Fibroblast of skin of abdomen (primary cell): Measurements from ENCODE around the gene FAM153A. TPM values are rescaled to one million over a fixed set of nuclear protein-coding genes. Genes with fewer than 3 reads are reported as not detected.
"Not testable (repeated sequence)": the region's sequence is repeated elsewhere in the genome, so short reads cannot be mapped to it uniquely, and the experiment has no call there.

Source experiments
- DNase-seq: peaks from one replicate; pipeline ENCODE4 v3.0.0-alpha.2; 2013
- polyA plus RNA-seq, 2 experiments: library from polyadenylated mRNA; unstranded; fragments of 120-200 nt; gene quantifications; one replicate each; pipeline ENCODE4 v1.2.1, GENCODE V29; 2013; ENCODE audit not compliant: insufficient read length in 2 of 2

FAM153A gene
- not detected for polyA plus RNA-seq (2013, experiment 1 of 2; ENCODE audit: insufficient read length)
- not detected for polyA plus RNA-seq (2013, experiment 2 of 2; ENCODE audit: insufficient read length)

GRCh38 chr5:177782792-177783633 is at the start of gene FAM153A:
FAM153A (minus strand) TSS chr5:177782899.
- not testable (repeated sequence) for DNase-seq

- not testable (repeated sequence) for DNase-seq
These were observed 49.6 kb upstream of the FAM153A start for GRCh38 chr5:177832287-177832686.

GRCh38 chr5:177826073-177826472 is 43.4 kb upstream of the FAM153A start:
- not testable (repeated sequence) for DNase-seq

DNA sequence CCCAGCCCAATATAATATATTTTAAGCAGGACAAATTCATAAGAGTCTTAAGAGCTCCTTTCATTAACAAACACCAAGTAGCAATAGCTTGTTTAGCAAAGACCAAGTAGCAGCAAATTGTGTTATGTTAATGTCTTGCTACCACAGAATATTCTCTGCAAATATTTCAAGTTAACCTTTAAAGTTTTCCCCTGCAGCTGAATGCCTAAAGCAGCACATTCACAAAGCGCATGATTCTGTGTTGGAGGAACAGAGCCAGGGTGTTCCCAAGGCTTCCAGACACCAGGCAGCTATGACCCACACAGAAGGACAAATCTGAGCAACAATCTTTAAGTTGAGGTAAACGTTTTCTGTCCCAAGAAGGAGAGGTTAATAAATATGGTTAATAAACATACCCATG is 42.1 kb upstream of the FAM153A start:
- not testable (repeated sequence) for DNase-seq

GRCh38 chr5:177822489-177822888 is 39.8 kb upstream of the FAM153A start:
- DNase-seq: not testable (repeated sequence)

- not testable (repeated sequence) for DNase-seq
These were observed 37.0 kb upstream of the FAM153A start for GRCh38 chr5:177819664-177820063.

DNA sequence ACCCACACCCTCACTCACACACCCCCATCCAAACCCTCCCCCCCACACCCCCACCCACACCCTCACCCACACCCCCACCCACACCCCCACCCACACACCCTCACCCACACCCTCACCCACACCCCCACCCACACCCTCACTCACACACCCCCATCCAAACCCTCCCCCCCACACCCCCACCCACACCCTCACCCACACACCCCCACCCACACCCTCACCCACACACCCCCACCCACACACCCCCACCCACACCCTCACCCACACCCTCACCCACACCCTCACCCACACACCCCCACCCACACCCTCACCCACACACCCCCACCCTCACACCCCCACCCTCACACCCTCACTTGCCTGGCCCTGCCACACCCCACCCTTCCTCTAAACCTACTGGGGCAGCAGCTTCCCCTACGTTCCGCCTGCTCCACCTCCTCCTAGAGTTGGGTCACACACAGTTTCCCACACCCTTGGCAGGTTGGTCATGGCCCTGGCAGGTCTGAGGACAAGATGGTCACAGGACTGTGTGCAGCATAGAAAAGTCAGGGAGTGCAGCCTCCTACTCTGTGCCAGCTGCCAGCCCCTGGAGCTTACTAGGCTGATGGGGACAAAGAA is 30.2 kb upstream of the FAM153A start:
- not testable (repeated sequence) for DNase-seq

- DNase-seq: not testable (repeated sequence)
These were observed 29.6 kb upstream of the FAM153A start for GRCh38 chr5:177812160-177812743.

GRCh38 chr5:177809209-177809913 is 26.7 kb upstream of the FAM153A start:
- DNase-seq: not testable (repeated sequence)

DNA sequence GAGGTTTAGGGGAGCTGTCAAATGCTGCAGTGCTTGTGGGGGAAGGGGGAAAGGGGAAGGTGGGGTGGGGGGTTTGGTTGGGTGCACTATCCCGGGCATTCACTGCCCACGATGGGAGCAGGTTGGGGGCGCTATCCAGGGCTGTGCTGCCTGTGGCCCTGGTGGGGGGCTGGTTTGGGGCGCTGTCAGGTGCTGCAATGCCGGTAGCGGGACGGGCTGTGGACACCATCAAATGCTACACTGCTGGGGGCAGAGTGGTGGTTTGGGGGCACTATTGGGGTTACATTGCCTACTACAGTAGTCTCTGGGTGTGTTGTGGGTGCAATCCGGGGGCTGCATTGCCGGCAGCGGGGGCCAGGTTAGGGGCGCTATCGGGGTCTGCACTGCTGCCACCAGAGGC is 25.7 kb upstream of the FAM153A start:
- DNase-seq: not testable (repeated sequence)

DNA sequence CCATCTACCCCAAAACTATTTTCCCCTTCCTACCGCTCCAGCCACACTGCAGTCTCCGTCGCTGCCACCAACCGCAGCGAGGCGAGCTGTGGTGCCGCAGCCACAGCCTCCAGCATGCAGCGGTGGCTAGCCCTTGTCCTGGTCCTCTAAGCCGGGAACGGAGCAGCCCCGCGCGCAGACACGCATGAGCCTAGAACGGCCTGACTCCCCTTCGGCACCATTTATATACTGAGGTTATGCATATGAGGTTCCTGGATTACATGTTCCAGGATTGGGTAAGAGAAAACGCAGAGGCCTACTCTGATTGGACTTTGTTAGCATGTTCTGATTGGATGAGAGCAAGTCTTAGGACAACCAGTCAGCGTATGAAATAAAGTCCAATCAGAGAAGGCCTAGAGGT is 24.6 kb upstream of the FAM153A start:
- not testable (repeated sequence) for DNase-seq

DNA sequence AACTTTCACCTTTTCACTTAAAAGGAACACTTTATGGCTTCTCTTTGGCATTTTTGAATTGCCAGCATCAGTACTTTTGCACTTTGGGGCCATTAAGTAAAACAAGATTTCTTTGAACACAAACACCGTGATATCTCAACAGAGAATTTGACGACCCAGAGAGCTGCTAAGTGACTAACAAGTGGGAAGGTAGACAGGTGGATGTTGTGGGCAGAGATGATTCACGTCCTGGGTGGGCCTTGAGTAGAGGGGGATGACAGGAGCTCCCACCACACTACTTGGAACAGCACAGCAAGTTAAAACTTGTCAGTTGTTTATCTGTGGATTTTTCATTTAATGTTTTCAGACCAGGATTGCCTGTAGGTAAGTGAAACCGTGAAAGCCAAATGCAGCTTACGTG is 18.7 kb upstream of the FAM153A start:
- not testable (repeated sequence) for DNase-seq

- not testable (repeated sequence) for DNase-seq
These were observed 15.6 kb upstream of the FAM153A start for GRCh38 chr5:177798237-177798840.

GRCh38 chr5:177793272-177793671 is 10.6 kb upstream of the FAM153A start:
- DNase-seq: not testable (repeated sequence)

- not testable (repeated sequence) for DNase-seq
These were observed 8.9 kb upstream of the FAM153A start for GRCh38 chr5:177791649-177792048.

DNA sequence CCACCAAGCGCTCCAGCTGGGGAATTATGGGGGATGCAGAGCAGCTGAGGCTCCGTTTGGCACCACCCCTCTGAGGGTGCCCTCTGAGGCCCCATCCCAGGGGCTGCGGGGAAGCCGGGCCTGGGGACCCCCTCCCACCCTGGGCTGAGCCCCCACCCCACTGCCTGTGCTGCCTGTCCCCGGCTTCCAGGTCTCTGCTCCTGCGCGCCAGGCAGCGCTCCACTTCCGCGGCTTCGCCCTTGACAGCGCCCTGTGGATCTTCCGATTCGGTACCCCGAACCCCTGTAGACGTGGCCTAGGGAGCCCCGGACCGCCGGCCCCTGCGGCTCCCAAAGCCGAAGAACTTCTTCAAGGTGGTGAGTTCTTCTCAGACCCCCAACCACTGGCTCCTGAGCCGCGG is 530 bp downstream of the FAM153A start:
- not testable (repeated sequence) for DNase-seq

DNA sequence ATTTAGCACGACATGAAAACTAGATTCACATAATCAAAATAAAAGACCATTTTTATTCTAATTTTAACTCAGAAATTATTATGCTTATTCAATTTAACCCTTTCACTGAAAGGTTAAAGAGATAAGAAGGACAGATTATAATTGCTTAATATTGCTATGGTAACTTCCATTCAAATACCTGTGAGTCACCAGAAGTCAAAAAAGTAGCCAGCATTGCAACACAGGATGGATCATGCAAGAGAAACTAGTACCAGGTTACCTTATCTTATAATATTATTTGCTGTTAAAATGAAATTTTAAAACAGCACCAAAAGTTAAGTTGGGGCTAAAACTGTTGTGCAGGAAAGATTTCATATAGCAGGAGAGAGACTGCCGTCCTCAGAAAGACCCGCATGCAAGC is 11.5 kb downstream of the FAM153A start:
- DNase-seq: not testable (repeated sequence)

DNA sequence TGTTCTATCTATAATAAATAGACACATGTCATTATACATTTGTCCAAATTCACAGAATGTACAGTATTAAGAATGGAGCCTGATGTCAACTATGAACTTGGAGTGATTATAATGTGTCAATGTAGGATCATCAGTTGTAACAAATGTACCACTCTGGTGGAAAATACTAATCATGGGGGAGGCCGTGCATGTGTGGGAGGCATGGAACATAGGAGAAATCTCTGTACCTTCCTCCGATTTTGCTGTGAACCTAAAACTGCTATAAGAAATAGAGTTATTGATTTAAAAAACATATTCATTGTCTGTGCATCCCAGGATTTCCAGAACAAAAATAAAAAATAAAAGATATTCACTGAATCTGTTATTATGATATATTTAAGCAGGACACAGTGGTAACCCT is 12.1 kb downstream of the FAM153A start:
- DNase-seq: not testable (repeated sequence)

- DNase-seq: not testable (repeated sequence)
These were observed 18.8 kb downstream of the FAM153A start for GRCh38 chr5:177763737-177764508.

DNA sequence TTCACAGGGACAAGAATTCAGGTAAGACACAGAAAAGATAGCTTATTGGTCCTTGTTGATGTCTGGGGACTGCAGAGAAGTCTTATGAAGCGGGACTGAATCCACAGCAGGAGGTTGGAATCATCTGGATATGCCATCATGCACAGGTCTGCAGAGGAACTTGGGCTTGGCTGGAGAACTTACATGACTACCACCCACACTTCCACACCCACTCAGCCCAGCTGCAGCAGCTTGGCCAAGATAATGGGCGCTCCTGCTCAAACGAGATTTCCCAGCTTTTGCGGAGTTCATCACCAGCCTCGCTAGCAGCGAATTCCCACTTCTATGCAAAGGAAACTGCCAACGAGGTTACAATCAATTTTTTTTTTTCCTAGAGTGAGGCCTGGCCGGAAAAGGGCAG is 21.7 kb downstream of the FAM153A start:
- not testable (repeated sequence) for DNase-seq

DNA sequence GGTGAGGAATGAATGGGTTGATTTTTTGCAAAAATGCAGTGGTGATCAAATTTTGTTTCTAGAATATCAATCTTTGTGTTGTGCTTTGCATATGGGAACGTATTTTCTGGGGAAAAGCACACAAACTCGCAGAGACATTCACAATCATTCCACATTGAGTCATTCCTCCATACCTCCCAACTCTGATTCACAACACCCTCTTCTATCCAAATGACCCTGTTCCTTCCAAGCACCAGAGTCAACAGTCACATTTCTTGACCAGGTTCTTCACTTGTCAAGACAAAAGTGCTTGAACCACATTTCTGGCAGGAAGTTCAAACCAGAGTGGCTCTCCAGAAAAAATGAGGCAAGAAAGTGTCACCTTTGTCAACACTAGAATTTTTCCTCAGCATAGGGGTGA is 35.3 kb downstream of the FAM153A start:
- DNase-seq: not testable (repeated sequence)
